ENCODE results near the gene TOX3. TPM values are rescaled to one million over a fixed set of nuclear protein-coding genes. Genes with fewer than 3 reads are reported as not detected.
A peak's percentile ranks its signal among the peaks of the same experiment; 100 is the strongest.

TOX3 gene
- total and polyA plus RNA-seq, 2 of the 13 experiments (the other 11 are each of a cell fraction or from before 2014, with no cell fraction given) = 14.5 to 98.6 TPM

- TF ChIP-seq ELF4 (CRISPR knock-in tag; IDR thresholded peaks at IDR 0.05; ENCODE audit: borderline replicate concordance) = no peak
- peak; percentile 27; the same call in 1 of the 2 replicates for TF ChIP-seq GATAD2A (CRISPR knock-in tag; IDR thresholded peaks at IDR 0.05)
Measured at GRCh38 chr16:52557236-52557635, 10.3 kb upstream of the TOX3 start (continued).

DNA sequence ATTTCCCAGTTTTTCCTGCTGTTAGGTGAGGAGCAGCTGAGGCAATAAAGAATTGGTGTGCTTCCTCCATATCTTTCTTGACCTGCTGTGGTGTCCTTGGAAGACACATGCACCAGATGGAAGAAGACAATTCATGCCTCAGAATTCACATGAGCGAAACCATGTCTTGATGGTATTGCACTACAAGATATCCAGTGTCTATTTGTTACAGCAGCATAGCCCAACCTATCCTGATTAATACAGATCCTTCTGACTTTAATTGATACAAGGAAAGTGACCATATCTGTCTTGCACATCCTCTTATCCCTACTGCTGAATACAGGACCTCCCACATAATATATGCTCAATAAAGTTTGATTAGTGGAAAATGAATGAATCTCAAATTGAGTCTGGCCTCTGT lies 9.1 kb upstream of the TOX3 start:
- in situ Hi-C loops (cut with HindIII; ENCODE audit: extremely low pct_ligation_motif_present, low pct_unique_long_range_greater_than_20kb) = no loop called here
- POLR2A ChIA-PET = no interaction called here
- no peak overlapping the region for H2AFZ ChIP-seq (ENCODE audit: low read length)
- DNase-seq (ENCODE audit: low spot score) (no peak), FAIRE-seq (no peak), ATAC-seq (no peak)
- H3K36me3 ChIP-seq (replicated peaks in 1 of 2; ENCODE audit: control insufficient read depth in 1 of 2, insufficient read depth in 2 of 2, low read length in 2 of 2) = no peaks in the 10 kb centered on the region
- no peaks in the 10 kb centered on the region for H3K27me3 ChIP-seq (ENCODE audit: control insufficient read depth in 1 of 2, insufficient read depth in 2 of 2, low read length in 2 of 2)
- H3K4me3 ChIP-seq (replicated peaks in 1 of 3; ENCODE audit: insufficient read depth in 1 of 3, low read depth in 2 of 3, low read length in 3 of 3) = no peak overlapping the region
- BruUV-seq (replicated peaks) = no TSS peak
- TF ChIP-seq ZNF12 (CRISPR knock-in tag; IDR thresholded peaks at IDR 0.05) (peak; percentile 99), ZNF550 (CRISPR knock-in tag; IDR thresholded peaks at IDR 0.05; ENCODE audit: borderline replicate concordance) (no peak)
- H3K27ac ChIP-seq (ENCODE audit: extremely low read length, insufficient read depth, low read length) = no peak overlapping the region
- no peaks in the 10 kb centered on the region for H4K20me1 ChIP-seq (ENCODE audit: insufficient read depth, low read length)
- H3K4me2 ChIP-seq (ENCODE audit: low read depth, low read length) = no peak overlapping the region
- H3K9me3 ChIP-seq (ENCODE audit: low read length) = no peaks in the 10 kb centered on the region
- H3K79me2 ChIP-seq (ENCODE audit: insufficient read depth, low read length) = no peaks in the 10 kb centered on the region
- CTCF ChIA-PET (ENCODE audit: low intra/inter-chr PET ratio, low total read pairs) = no interaction called here
- H3K9ac ChIP-seq (ENCODE audit: insufficient read depth, low read depth, low read length) = no peak overlapping the region
- intact Hi-C loops (cut with micrococcal nuclease; ENCODE audit: unreplicated experiment) = no loop called here
- WGBS (ENCODE audit: low lambda C conversion rate) = 100% methylated on average over 1 of the region's 1 CpG
- peaks cover 65% of the 10 kb centered on the region for H3K4me1 ChIP-seq (ENCODE audit: insufficient read depth, low read length)

GRCh38 chr16:52555572-52555971 lies 8.6 kb upstream of the TOX3 start:
- Histone ChIP-seq H3K79me2 (ENCODE audit: insufficient read depth, low read length) (no peaks in the 10 kb centered on the region), H3K9me3 (ENCODE audit: low read length) (no peaks in the 10 kb centered on the region), H3K4me2 (ENCODE audit: low read depth, low read length) (no peak overlapping the region), H3K9ac (ENCODE audit: insufficient read depth, low read depth, low read length) (no peak overlapping the region), H3K4me1 (ENCODE audit: insufficient read depth, low read length) (peaks cover 60% of the 10 kb centered on the region), H4K20me1 (ENCODE audit: insufficient read depth, low read length) (no peaks in the 10 kb centered on the region), H2AFZ (ENCODE audit: low read length) (no peak overlapping the region), H3K27me3 (ENCODE audit: control insufficient read depth in 1 of 2, insufficient read depth in 2 of 2, low read length in 2 of 2) (no peaks in the 10 kb centered on the region), H3K4me3 (replicated peaks in 1 of 3; ENCODE audit: insufficient read depth in 1 of 3, low read depth in 2 of 3, low read length in 3 of 3) (no peak overlapping the region), H3K27ac (ENCODE audit: extremely low read length, insufficient read depth, low read length) (no peak overlapping the region), H3K36me3 (replicated peaks in 1 of 2; ENCODE audit: control insufficient read depth in 1 of 2, insufficient read depth in 2 of 2, low read length in 2 of 2) (no peaks in the 10 kb centered on the region)
- ATAC-seq (no peak), FAIRE-seq (no peak), DNase-seq (ENCODE audit: low spot score) (no peak)
- in situ Hi-C loops (cut with HindIII; ENCODE audit: extremely low pct_ligation_motif_present, low pct_unique_long_range_greater_than_20kb) (no loop called here), intact Hi-C loops (cut with micrococcal nuclease; ENCODE audit: unreplicated experiment) (no loop called here)
- ChIA-PET CTCF (ENCODE audit: low intra/inter-chr PET ratio, low total read pairs) (no interaction called here), POLR2A (no interaction called here)
- no TSS peak for BruUV-seq (replicated peaks)
- TF ChIP-seq CBX1 (IDR thresholded peaks at IDR 0.05; ENCODE audit: low read depth) (no peak), EP300 (IDR thresholded peaks at IDR 0.05; ENCODE audit: low read depth in 2 of 2, low read length in 2 of 2) (no peak), EP300 (CRISPR knock-in tag; IDR thresholded peaks at IDR 0.05; ENCODE audit: borderline replicate concordance) (no peak), TMF1 (CRISPR knock-in tag; IDR thresholded peaks at IDR 0.05; ENCODE audit: low read depth) (no peak), CHD2 (IDR thresholded peaks at IDR 0.05; ENCODE audit: low read depth, low read length) (no peak), ZNF136 (CRISPR knock-in tag; IDR thresholded peaks at IDR 0.05; ENCODE audit: low read depth) (no peak), MYC (CRISPR knock-in tag; IDR thresholded peaks at IDR 0.05; ENCODE audit: borderline replicate concordance) (no peak), HOMEZ (CRISPR knock-in tag; IDR thresholded peaks at IDR 0.05; ENCODE audit: low read depth) (no peak), PRDM4 (CRISPR knock-in tag; IDR thresholded peaks at IDR 0.05; ENCODE audit: borderline replicate concordance) (no peak)
- TF ChIP-seq, protein P1, sequence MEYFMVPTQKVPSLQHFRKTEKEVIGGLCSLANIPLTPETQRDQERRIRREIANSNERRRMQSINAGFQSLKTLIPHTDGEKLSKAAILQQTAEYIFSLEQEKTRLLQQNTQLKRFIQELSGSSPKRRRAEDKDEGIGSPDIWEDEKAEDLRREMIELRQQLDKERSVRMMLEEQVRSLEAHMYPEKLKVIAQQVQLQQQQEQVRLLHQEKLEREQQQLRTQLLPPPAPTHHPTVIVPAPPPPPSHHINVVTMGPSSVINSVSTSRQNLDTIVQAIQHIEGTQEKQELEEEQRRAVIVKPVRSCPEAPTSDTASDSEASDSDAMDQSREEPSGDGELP (IDR thresholded peaks at IDR 0.05; ENCODE audit: borderline replicate concordance, low read depth) = no peak
